ENCODE measurements around the gene ZBTB12.

DNA sequence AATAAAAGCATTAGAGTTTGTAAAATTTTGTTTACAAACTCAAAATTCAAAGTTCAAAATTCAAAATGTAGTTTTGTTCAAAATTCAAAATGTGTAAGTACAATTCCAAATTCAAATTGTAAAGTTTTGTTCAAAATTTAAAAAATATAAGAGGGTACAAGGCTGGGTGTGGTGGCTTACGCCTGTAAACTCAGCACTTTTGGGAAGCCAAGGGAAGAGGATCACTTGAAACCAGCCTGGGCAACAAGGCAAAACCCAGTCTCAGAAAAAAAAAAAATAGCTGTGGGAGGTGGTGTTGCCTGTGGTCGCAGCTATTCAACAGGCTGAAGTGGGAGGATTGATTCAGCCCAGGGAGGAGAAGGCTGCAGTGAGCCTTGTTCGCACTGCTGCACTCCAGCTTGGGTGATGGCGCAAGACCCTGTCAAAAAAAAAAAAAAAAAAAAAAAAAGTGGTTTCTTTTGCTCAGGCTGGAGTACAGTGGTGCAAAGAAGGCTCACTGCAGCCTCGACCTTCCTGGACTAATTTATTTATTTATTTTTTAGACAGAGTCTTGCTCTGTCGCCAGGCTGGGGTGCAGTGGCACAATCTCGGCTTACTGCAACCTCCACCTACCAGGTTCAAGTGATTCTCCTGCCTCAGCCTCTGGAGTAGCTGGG is 5.4 kb upstream of the ZBTB12 start:
- TF ChIP-seq, protein P1, sequence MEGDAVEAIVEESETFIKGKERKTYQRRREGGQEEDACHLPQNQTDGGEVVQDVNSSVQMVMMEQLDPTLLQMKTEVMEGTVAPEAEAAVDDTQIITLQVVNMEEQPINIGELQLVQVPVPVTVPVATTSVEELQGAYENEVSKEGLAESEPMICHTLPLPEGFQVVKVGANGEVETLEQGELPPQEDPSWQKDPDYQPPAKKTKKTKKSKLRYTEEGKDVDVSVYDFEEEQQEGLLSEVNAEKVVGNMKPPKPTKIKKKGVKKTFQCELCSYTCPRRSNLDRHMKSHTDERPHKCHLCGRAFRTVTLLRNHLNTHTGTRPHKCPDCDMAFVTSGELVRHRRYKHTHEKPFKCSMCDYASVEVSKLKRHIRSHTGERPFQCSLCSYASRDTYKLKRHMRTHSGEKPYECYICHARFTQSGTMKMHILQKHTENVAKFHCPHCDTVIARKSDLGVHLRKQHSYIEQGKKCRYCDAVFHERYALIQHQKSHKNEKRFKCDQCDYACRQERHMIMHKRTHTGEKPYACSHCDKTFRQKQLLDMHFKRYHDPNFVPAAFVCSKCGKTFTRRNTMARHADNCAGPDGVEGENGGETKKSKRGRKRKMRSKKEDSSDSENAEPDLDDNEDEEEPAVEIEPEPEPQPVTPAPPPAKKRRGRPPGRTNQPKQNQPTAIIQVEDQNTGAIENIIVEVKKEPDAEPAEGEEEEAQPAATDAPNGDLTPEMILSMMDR (tag by site-specific recombination; IDR thresholded peaks at IDR 0.05), result no peak
- TF ChIP-seq KLF1 (tag by site-specific recombination; IDR thresholded peaks at IDR 0.05), result no peak
- TF ChIP-seq, protein P2, sequence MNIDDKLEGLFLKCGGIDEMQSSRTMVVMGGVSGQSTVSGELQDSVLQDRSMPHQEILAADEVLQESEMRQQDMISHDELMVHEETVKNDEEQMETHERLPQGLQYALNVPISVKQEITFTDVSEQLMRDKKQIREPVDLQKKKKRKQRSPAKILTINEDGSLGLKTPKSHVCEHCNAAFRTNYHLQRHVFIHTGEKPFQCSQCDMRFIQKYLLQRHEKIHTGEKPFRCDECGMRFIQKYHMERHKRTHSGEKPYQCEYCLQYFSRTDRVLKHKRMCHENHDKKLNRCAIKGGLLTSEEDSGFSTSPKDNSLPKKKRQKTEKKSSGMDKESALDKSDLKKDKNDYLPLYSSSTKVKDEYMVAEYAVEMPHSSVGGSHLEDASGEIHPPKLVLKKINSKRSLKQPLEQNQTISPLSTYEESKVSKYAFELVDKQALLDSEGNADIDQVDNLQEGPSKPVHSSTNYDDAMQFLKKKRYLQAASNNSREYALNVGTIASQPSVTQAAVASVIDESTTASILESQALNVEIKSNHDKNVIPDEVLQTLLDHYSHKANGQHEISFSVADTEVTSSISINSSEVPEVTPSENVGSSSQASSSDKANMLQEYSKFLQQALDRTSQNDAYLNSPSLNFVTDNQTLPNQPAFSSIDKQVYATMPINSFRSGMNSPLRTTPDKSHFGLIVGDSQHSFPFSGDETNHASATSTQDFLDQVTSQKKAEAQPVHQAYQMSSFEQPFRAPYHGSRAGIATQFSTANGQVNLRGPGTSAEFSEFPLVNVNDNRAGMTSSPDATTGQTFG (tag by site-specific recombination; IDR thresholded peaks at IDR 0.05; ENCODE audit: borderline replicate concordance), result no peak
- TF ChIP-seq, protein P3, sequence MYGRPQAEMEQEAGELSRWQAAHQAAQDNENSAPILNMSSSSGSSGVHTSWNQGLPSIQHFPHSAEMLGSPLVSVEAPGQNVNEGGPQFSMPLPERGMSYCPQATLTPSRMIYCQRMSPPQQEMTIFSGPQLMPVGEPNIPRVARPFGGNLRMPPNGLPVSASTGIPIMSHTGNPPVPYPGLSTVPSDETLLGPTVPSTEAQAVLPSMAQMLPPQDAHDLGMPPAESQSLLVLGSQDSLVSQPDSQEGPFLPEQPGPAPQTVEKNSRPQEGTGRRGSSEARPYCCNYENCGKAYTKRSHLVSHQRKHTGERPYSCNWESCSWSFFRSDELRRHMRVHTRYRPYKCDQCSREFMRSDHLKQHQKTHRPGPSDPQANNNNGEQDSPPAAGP (tag by site-specific recombination; IDR thresholded peaks at IDR 0.05), result no peak
- no peak for TF ChIP-seq ZNF138 (tag by site-specific recombination; IDR thresholded peaks at IDR 0.05; ENCODE audit: borderline replicate concordance)
- no peak for TF ChIP-seq YY1 (tag by site-specific recombination; IDR thresholded peaks at IDR 0.05)
- TF ChIP-seq ZNF664 (tag by site-specific recombination; IDR thresholded peaks at IDR 0.05), result no peak
- TF ChIP-seq ZBTB8A (tag by site-specific recombination; IDR thresholded peaks at IDR 0.05), result peak; percentile 63
- no peak for TF ChIP-seq ZNF513 (tag by site-specific recombination; IDR thresholded peaks at IDR 0.05)
- TF ChIP-seq ZNF558 (tag by site-specific recombination; IDR thresholded peaks at IDR 0.05), result no peak
- TF ChIP-seq, protein P4, sequence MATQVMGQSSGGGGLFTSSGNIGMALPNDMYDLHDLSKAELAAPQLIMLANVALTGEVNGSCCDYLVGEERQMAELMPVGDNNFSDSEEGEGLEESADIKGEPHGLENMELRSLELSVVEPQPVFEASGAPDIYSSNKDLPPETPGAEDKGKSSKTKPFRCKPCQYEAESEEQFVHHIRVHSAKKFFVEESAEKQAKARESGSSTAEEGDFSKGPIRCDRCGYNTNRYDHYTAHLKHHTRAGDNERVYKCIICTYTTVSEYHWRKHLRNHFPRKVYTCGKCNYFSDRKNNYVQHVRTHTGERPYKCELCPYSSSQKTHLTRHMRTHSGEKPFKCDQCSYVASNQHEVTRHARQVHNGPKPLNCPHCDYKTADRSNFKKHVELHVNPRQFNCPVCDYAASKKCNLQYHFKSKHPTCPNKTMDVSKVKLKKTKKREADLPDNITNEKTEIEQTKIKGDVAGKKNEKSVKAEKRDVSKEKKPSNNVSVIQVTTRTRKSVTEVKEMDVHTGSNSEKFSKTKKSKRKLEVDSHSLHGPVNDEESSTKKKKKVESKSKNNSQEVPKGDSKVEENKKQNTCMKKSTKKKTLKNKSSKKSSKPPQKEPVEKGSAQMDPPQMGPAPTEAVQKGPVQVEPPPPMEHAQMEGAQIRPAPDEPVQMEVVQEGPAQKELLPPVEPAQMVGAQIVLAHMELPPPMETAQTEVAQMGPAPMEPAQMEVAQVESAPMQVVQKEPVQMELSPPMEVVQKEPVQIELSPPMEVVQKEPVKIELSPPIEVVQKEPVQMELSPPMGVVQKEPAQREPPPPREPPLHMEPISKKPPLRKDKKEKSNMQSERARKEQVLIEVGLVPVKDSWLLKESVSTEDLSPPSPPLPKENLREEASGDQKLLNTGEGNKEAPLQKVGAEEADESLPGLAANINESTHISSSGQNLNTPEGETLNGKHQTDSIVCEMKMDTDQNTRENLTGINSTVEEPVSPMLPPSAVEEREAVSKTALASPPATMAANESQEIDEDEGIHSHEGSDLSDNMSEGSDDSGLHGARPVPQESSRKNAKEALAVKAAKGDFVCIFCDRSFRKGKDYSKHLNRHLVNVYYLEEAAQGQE (tag by site-specific recombination; IDR thresholded peaks at IDR 0.05), result no peak
- TF ChIP-seq, protein P5, sequence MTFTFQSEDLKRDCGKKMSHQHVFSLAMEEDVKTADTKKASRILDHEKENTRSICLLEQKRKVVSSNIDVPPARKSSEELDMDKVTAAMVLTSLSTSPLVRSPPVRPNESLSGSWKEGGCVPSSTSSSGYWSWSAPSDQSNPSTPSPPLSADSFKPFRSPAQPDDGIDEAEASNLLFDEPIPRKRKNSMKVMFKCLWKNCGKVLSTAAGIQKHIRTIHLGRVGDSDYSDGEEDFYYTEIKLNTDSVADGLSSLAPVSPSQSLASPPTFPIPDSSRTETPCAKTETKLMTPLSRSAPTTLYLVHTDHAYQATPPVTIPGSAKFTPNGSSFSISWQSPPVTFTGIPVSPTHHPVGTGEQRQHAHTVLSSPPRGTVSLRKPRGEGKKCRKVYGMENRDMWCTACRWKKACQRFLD (tag by site-specific recombination; IDR thresholded peaks at IDR 0.05), result no peak
- no peak for TF ChIP-seq FEZF1 (tag by site-specific recombination; IDR thresholded peaks at IDR 0.05)
- TF ChIP-seq, protein P6, sequence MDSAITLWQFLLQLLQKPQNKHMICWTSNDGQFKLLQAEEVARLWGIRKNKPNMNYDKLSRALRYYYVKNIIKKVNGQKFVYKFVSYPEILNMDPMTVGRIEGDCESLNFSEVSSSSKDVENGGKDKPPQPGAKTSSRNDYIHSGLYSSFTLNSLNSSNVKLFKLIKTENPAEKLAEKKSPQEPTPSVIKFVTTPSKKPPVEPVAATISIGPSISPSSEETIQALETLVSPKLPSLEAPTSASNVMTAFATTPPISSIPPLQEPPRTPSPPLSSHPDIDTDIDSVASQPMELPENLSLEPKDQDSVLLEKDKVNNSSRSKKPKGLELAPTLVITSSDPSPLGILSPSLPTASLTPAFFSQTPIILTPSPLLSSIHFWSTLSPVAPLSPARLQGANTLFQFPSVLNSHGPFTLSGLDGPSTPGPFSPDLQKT (IDR thresholded peaks at IDR 0.05; ENCODE audit: borderline replicate concordance, low read depth, low read length), result no peak
